ENCODE results near the gene PCSK1. TPM values are rescaled to one million over a fixed set of nuclear protein-coding genes. Genes with fewer than 3 reads are reported as not detected.
A peak's percentile ranks its signal among the peaks of the same experiment; 100 is the strongest.

Gene PCSK1
- total RNA-seq, 1 experiment from 2014 or later = not detected

DNA sequence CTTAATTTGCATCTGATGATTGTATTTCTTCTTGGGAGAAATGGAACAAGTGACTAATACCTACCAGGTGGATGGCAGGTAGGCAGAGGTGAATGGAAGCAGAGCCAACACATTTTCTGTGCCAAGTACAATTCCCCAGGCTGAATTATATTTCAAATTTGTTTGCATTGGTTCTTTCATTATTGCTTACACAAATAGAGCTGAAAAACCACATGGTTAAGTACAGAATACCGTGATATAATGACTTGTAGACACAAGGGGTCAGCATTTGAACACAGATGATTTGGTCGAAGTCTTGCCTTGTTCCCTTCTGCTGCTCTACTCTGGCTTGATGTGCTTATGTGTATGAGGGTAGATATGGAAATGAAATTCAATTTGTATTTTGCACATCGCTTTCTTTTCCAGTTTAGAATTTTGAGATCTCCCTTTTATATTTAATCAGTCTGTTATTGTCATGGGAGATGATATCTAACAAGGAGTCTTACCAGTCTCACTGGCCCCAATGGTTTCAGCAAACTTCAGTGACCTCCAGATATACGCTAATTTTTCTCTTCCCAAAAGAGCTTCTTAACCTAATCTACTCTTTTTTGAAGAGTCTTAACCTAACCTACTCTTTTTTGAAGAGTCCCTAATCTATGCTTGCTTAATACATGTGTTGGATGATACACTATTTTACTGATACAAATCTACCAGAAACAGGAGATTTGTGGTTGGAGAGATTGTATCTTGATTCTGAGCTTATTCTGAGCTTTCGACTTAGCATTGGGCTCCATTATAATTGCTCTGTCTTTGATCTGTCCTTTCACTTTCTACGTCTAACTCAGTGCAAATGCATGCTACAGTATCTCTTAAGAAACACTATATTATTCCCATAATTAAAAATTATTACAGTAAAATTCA, 88.1 kb downstream of the PCSK1 start:
- BruUV-seq (replicated peaks) = no TSS peak
- DNase-seq (ENCODE audit: low read depth, low spot score) (peak; percentile 54), ATAC-seq (peak; percentile 94)
- no peaks in the 10 kb centered on the region for H3K36me3 ChIP-seq (ENCODE audit: control insufficient read depth in 1 of 2, insufficient read depth in 2 of 2, low read length in 2 of 2)
- intact Hi-C loops (cut with micrococcal nuclease) = loop anchor here (1.0 to 10.0 kb wide), 5 partner anchors 256 to 817 kb away; partner anchors contain the start of gene ERAP2
- H2AFZ ChIP-seq (ENCODE audit: low read depth, low read length, poor library complexity, severe bottlenecking) = peak overlapping the region; percentile 50
- H4K20me1 ChIP-seq (ENCODE audit: insufficient read depth) = no peaks in the 10 kb centered on the region
- TF ChIP-seq JUND (IDR thresholded peaks at IDR 0.05) (no peak), EZH2 (IDR thresholded peaks at IDR 0.05) (no peak), EZH2phosphoT487 (IDR thresholded peaks at IDR 0.05; ENCODE audit: borderline replicate concordance) (no peak), EGR1 (IDR thresholded peaks at IDR 0.05; ENCODE audit: low read depth) (no peak), SRF (IDR thresholded peaks at IDR 0.05; ENCODE audit: low read depth) (no peak), RAD21 (IDR thresholded peaks at IDR 0.05; ENCODE audit: low read depth) (peak; percentile 91)
- TF ChIP-seq, protein P1, sequence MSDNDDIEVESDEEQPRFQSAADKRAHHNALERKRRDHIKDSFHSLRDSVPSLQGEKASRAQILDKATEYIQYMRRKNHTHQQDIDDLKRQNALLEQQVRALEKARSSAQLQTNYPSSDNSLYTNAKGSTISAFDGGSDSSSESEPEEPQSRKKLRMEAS (IDR thresholded peaks at IDR 0.05) = peak; percentile 26; the same call in 1 of the 2 replicates
- TF ChIP-seq, protein P2, sequence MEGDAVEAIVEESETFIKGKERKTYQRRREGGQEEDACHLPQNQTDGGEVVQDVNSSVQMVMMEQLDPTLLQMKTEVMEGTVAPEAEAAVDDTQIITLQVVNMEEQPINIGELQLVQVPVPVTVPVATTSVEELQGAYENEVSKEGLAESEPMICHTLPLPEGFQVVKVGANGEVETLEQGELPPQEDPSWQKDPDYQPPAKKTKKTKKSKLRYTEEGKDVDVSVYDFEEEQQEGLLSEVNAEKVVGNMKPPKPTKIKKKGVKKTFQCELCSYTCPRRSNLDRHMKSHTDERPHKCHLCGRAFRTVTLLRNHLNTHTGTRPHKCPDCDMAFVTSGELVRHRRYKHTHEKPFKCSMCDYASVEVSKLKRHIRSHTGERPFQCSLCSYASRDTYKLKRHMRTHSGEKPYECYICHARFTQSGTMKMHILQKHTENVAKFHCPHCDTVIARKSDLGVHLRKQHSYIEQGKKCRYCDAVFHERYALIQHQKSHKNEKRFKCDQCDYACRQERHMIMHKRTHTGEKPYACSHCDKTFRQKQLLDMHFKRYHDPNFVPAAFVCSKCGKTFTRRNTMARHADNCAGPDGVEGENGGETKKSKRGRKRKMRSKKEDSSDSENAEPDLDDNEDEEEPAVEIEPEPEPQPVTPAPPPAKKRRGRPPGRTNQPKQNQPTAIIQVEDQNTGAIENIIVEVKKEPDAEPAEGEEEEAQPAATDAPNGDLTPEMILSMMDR (IDR thresholded peaks at IDR 0.05 in 2 of 3, conservative IDR thresholded peaks at IDR 0.05 in 1 of 3; ENCODE audit: borderline replicate concordance in 1 of 3, insufficient read depth in 1 of 3, low read depth in 2 of 3, low read length in 2 of 3) = peak; percentile 47 to 80 (median 67)
- H3K9me2 ChIP-seq (ENCODE audit: insufficient read depth) = no peaks in the 10 kb centered on the region
- H3K4me1 ChIP-seq (ENCODE audit: control insufficient read depth in 1 of 2, insufficient read depth in 2 of 2, low read length in 2 of 2) = no peaks in the 10 kb centered on the region
- ChIA-PET POLR2A (no interaction called here), RAD21 (ENCODE audit: low non-redundant PET in 1 of 2, low total read pairs in 2 of 2, uncharacterized antibody in 2 of 2, unreplicated experiment in 2 of 2) (interaction anchor here (0.6 to 1.5 kb wide), 5 partner anchors 9 to 269 kb away, joined by 3 to 5 read pairs (median 4); no protein-coding TSS in a partner anchor), CTCF (interaction anchor here (0.6 to 4.7 kb wide), 13 partner anchors 8 to 816 kb away, joined by 3 to 83 read pairs (median 4); no protein-coding TSS in a partner anchor)
- H3K4me3 ChIP-seq (replicated peaks in 1 of 2; ENCODE audit: low read depth in 1 of 2, low read length in 2 of 2) = no peak overlapping the region
- no peaks in the 10 kb centered on the region for H3K27me3 ChIP-seq (ENCODE audit: insufficient read depth, low read length)
- H3K4me2 ChIP-seq (ENCODE audit: low read length) = no peak overlapping the region
- no peaks in the 10 kb centered on the region for H3K79me2 ChIP-seq (ENCODE audit: insufficient read depth, low read length)
- H3K27ac ChIP-seq (ENCODE audit: low read depth, low read length) = no peak overlapping the region
- H3K9ac ChIP-seq (ENCODE audit: low read length) = no peak overlapping the region
- no peaks in the 10 kb centered on the region for H3K9me3 ChIP-seq (ENCODE audit: control insufficient read depth in 1 of 2, insufficient read depth in 1 of 2, low read depth in 1 of 2, low read length in 2 of 2)

Data from HCT116 (cell line).